Cardiac muscle cell (in vitro differentiated cells and primary cell): Measurements from ENCODE around the gene CTRB1. TPM values are rescaled to one million over a fixed set of nuclear protein-coding genes. Genes with fewer than 3 reads are reported as not detected.
"Not testable (repeated sequence)": the region's sequence is repeated elsewhere in the genome, so short reads cannot be mapped to it uniquely, and the experiment has no call there.

Experiments
- DNase-seq, 2 donors: peaks; one replicate each; pipeline versions ENCODE4 v3.0.0 to v3.0.0-alpha.2; 2010 to 2017; ENCODE audit warnings: low read depth in 1 of 2, low spot score in 1 of 2
- H3K27ac ChIP-seq: fragments of 200-600 bp; sonication (generic); 2 replicates; pipeline ENCODE4 v1.5.1; 2016
- H3K27me3 ChIP-seq: fragments of 200-600 bp; sonication (generic); 2 replicates; pipeline ENCODE4 v1.6.0; 2016; ENCODE audit warnings: control low read depth
- H3K36me3 ChIP-seq: fragments of 200-600 bp; sonication (generic); 2 replicates; pipeline ENCODE4 v1.5.1; 2016; ENCODE audit warnings: control low read depth
- H3K4me1 ChIP-seq: fragments of 200-600 bp; sonication (generic); 2 replicates; pipeline ENCODE4 v1.8.1; 2017; ENCODE audit warnings: low read depth, mild to moderate bottlenecking, mixed run types
- H3K4me3 ChIP-seq: fragments of 200-600 bp; sonication (generic); 2 replicates; pipeline ENCODE4 v1.5.1; 2016; ENCODE audit warnings: mild to moderate bottlenecking
- H3K9me3 ChIP-seq: fragments of 200-600 bp; sonication (generic); 2 replicates; pipeline ENCODE4 v1.5.1; 2017; ENCODE audit warnings: low read depth, mild to moderate bottlenecking, control low read depth
- CTCF ChIP-seq: IDR thresholded peaks from 2 replicates; pipeline ENCODE4 v1.5.1; 2012; ENCODE audit warnings: low read depth, mild to moderate bottlenecking, low read length
- polyA plus RNA-seq: library from polyadenylated mRNA; unstranded; fragments of >200 nt; fragmentation: Nextera tagmentation; extraction: Ambion mirVana; gene quantifications from 2 replicates; pipeline ENCODE4 v1.2.1, GENCODE V29; 2016
- total RNA-seq: library from RNA; depleted of rRNA; stranded (reverse); fragments of >200 nt; gene quantifications from 2 replicates; pipeline ENCODE4 v1.2.3, GENCODE V29; 2016

CTRB1 gene
- total and polyA plus RNA-seq, 2 experiments from 2014 or later = 1.1 TPM; not detected in 1

GRCh38 chr16:75198135-75198600 is 20.6 kb upstream of the CTRB1 start:
- no peak overlapping the region for H3K4me3 ChIP-seq
- DNase-seq = peak in 1 of 2 donors; percentile 80

GRCh38 chr16:75202069-75202590 is 16.7 kb upstream of the CTRB1 start:
- no peak for DNase-seq
- no peak overlapping the region for H3K27ac ChIP-seq
- H3K4me1 ChIP-seq = no peaks in the 10 kb centered on the region
- no peaks in the 10 kb centered on the region for H3K27me3 ChIP-seq
- H3K4me3 ChIP-seq = no peak overlapping the region
- no peaks in the 10 kb centered on the region for H3K36me3 ChIP-seq
- H3K9me3 ChIP-seq = no peaks in the 10 kb centered on the region
- no peak for TF ChIP-seq CTCF

More at GRCh38 chr16:75198135-75198600, 20.6 kb upstream of the CTRB1 start:
- H3K36me3 ChIP-seq = no peaks in the 10 kb centered on the region
- no peak for TF ChIP-seq CTCF
- no peak overlapping the region for H3K27ac ChIP-seq
- H3K4me1 ChIP-seq = no peaks in the 10 kb centered on the region
- no peaks in the 10 kb centered on the region for H3K27me3 ChIP-seq
- no peaks in the 10 kb centered on the region for H3K9me3 ChIP-seq

GRCh38 chr16:75203096-75203495 is 15.7 kb upstream of the CTRB1 start:
- no peaks in the 10 kb centered on the region for H3K27me3 ChIP-seq
- H3K9me3 ChIP-seq = no peaks in the 10 kb centered on the region
- no peak overlapping the region for H3K4me3 ChIP-seq
- no peak for TF ChIP-seq CTCF
- H3K36me3 ChIP-seq = no peaks in the 10 kb centered on the region
- DNase-seq = no peak
- H3K4me1 ChIP-seq = no peaks in the 10 kb centered on the region
- no peak overlapping the region for H3K27ac ChIP-seq

- Histone ChIP-seq H3K36me3 (no peaks in the 10 kb centered on the region), H3K27me3 (no peaks in the 10 kb centered on the region), H3K4me1 (no peaks in the 10 kb centered on the region), H3K27ac (no peak overlapping the region), H3K4me3 (no peak overlapping the region), H3K9me3 (no peaks in the 10 kb centered on the region)
- no peak for DNase-seq
- TF ChIP-seq CTCF = no peak
Measured at GRCh38 chr16:75203667-75204409, 14.9 kb upstream of the CTRB1 start.

- no peak for TF ChIP-seq CTCF
- H3K27me3 ChIP-seq = no peaks in the 10 kb centered on the region
- H3K36me3 ChIP-seq = no peaks in the 10 kb centered on the region
- no peaks in the 10 kb centered on the region for H3K4me1 ChIP-seq
- H3K9me3 ChIP-seq = no peaks in the 10 kb centered on the region
- DNase-seq = no peak
- no peak overlapping the region for H3K27ac ChIP-seq
- H3K4me3 ChIP-seq = no peak overlapping the region
Measured at GRCh38 chr16:75204410-75204758, 14.4 kb upstream of the CTRB1 start.

- H3K36me3 ChIP-seq, H3K4me3 ChIP-seq, DNase-seq, H3K27me3 ChIP-seq, H3K27ac ChIP-seq, H3K4me1 ChIP-seq, H3K9me3 ChIP-seq: not testable (repeated sequence)
Measured at GRCh38 chr16:75204905-75205304, 13.9 kb upstream of the CTRB1 start.

- H3K27me3 ChIP-seq, H3K36me3 ChIP-seq, DNase-seq, H3K27ac ChIP-seq, H3K9me3 ChIP-seq, H3K4me1 ChIP-seq, H3K4me3 ChIP-seq: not testable (repeated sequence)
Measured at GRCh38 chr16:75205438-75205837, 13.3 kb upstream of the CTRB1 start.

GRCh38 chr16:75205961-75206748 is 12.6 kb upstream of the CTRB1 start:
- not testable (repeated sequence) for DNase-seq, H3K27me3 ChIP-seq, H3K4me1 ChIP-seq, H3K27ac ChIP-seq, H3K36me3 ChIP-seq, H3K4me3 ChIP-seq, H3K9me3 ChIP-seq
